GM23248 (cell line): ENCODE results near the gene SGCE. TPM values are rescaled to one million over a fixed set of nuclear protein-coding genes. Genes with fewer than 3 reads are reported as not detected.
A peak's percentile ranks its signal among the peaks of the same experiment; 100 is the strongest.
"Not testable (repeated sequence)": the region's sequence is repeated elsewhere in the genome, so short reads cannot be mapped to it uniquely, and the experiment has no call there.

Experiments used
- DNase-seq: peaks from one replicate; pipeline ENCODE4 v3.0.0-alpha.2; 2015
- H2AFZ ChIP-seq: fragments of 200-600 bp; sonication (generic); 2 replicates; pipeline ENCODE4 v1.6.1; 2016; ENCODE audit warnings: antibody characterized with exemption
- H3F3A ChIP-seq: fragments of 200-600 bp; sonication (generic); 2 replicates; pipeline ENCODE4 v1.6.1; 2016; ENCODE audit warnings: mild to moderate bottlenecking, antibody characterized with exemption, mixed run types; ENCODE audit not compliant: insufficient read depth
- H3K27ac ChIP-seq: fragments of 200-600 bp; sonication (generic); 2 replicates; pipeline ENCODE4 v1.5.1; 2016; ENCODE audit warnings: mild to moderate bottlenecking
- H3K27me3 ChIP-seq: fragments of 200-600 bp; sonication (generic); replicated peaks from 2 replicates; pipeline ENCODE4 v1.6.1; 2016; ENCODE audit warnings: mild to moderate bottlenecking; ENCODE audit not compliant: insufficient read depth
- H3K36me3 ChIP-seq: fragments of 200-600 bp; sonication (generic); 2 replicates; pipeline ENCODE4 v1.6.1; 2016; ENCODE audit warnings: low read depth, mild to moderate bottlenecking
- H3K4me1 ChIP-seq: fragments of 200-600 bp; sonication (generic); 2 replicates; pipeline ENCODE4 v1.6.1; 2016; ENCODE audit warnings: mild to moderate bottlenecking; ENCODE audit not compliant: insufficient read depth
- H3K4me2 ChIP-seq: fragments of 200-600 bp; sonication (generic); one replicate; pipeline ENCODE4 v1.6.1; 2016; ENCODE audit warnings: mild to moderate bottlenecking; ENCODE audit not compliant: unreplicated experiment
- H3K4me3 ChIP-seq: fragments of 200-600 bp; sonication (generic); 2 replicates; pipeline ENCODE4 v1.5.1; 2016; ENCODE audit warnings: mild to moderate bottlenecking
- H3K79me2 ChIP-seq: fragments of 200-600 bp; sonication (generic); 2 replicates; pipeline ENCODE4 v1.6.1; 2016; ENCODE audit warnings: mild to moderate bottlenecking; ENCODE audit not compliant: insufficient read depth
- H3K9ac ChIP-seq: fragments of 200-600 bp; sonication (generic); 2 replicates; pipeline ENCODE4 v1.6.1; 2016; ENCODE audit warnings: mild to moderate bottlenecking
- H3K9me2 ChIP-seq: fragments of 200-600 bp; sonication (generic); 2 replicates; pipeline ENCODE4 v1.6.1; 2016; ENCODE audit warnings: mixed run types, mild to moderate bottlenecking, moderate library complexity; ENCODE audit not compliant: insufficient read depth
- H3K9me3 ChIP-seq: fragments of 200-600 bp; sonication (generic); one replicate; pipeline ENCODE4 v1.6.1; 2017; ENCODE audit warnings: low read depth
- H4K20me1 ChIP-seq: fragments of 200-600 bp; sonication (generic); 2 replicates; pipeline ENCODE4 v1.6.0; 2016; ENCODE audit not compliant: insufficient read depth
- EZH2 ChIP-seq: fragments of 200-600 bp; sonication (generic); IDR thresholded peaks from 2 replicates; pipeline ENCODE4 v1.6.1; 2018; ENCODE audit warnings: antibody characterized with exemption, mild to moderate bottlenecking; ENCODE audit not compliant: insufficient read depth, poor library complexity, severe bottlenecking
- EZH2phosphoT487 ChIP-seq: fragments of 200-600 bp; sonication (generic); IDR thresholded peaks from 2 replicates; pipeline ENCODE4 v1.6.1; 2018; ENCODE audit warnings: antibody characterized with exemption, moderate library complexity, mild to moderate bottlenecking, low read depth; ENCODE audit not compliant: insufficient read depth
- WGBS, 2 experiments: methylation state at CpG; one replicate each; pipeline ENCODE4 v1.1.6; 2015 to 2017; ENCODE audit warnings: low lambda C conversion rate in 2 of 2, low coverage in 1 of 2; ENCODE audit errors: missing lambda C conversion rate in 2 of 2; 5-methylcytosine and 5-hydroxymethylcytosine counted together
- in situ Hi-C: fragments of 300-500 bp; cut with MboI; formaldehyde crosslinking; loops from 2 replicates; pipeline ENCODE4 v1.15.0; 2020
- polyA plus RNA-seq: library from polyadenylated mRNA; unstranded; fragments of >200 nt; fragmentation: Nextera tagmentation; extraction: Ambion mirVana; gene quantifications from 2 replicates; pipeline ENCODE4 v1.2.1, GENCODE V29; 2016
- total RNA-seq: library from RNA; depleted of rRNA; stranded (reverse); fragments of >200 nt; shearing (Covaris generic); gene quantifications from 2 replicates; pipeline ENCODE4 v1.2.3, GENCODE V29; 2014; rRNA removed

Gene SGCE, protein sequence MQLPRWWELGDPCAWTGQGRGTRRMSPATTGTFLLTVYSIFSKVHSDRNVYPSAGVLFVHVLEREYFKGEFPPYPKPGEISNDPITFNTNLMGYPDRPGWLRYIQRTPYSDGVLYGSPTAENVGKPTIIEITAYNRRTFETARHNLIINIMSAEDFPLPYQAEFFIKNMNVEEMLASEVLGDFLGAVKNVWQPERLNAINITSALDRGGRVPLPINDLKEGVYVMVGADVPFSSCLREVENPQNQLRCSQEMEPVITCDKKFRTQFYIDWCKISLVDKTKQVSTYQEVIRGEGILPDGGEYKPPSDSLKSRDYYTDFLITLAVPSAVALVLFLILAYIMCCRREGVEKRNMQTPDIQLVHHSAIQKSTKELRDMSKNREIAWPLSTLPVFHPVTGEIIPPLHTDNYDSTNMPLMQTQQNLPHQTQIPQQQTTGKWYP
- total RNA-seq = 70.4 and 71.4 TPM in 2 replicates
- polyA plus RNA-seq = 120 and 130 TPM in 2 replicates

DNA sequence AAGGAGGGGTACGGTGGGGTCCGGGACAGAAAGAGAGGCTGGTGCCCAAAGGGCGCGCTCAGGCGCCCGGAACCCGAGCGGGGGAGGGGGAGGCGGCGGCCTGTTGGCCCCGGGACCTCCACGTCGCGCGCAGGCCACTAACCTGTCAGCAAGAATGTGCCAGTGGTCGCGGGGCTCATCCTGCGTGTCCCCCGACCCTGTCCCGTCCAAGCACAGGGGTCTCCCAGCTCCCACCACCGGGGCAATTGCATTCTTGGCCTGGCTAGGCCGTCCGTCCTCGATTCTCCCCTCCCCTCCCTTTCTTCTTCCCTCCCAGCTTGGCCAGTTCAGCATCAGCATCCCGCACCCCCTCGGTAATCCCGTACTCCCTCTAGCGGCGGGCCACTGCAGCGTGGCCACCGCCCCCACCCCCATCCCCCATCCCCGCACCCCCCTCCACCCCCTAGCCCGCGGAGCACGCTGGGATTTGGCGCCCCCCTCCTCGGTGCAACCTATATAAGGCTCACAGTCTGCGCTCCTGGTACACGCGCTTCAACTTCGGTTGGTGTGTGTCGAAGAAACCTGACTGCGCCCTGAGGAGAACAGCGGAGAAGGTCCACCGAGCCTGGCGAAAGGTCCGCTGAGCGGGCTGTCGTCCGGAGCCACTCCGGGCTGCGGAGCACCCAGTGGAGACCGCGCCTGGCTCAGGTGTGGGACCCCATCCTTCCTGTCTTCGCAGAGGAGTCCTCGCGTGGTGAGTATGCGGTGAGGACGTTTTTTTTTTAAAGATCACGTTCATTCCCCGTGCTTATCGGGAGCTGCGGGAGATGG, at the start of gene SGCE:
Gene SGCE (minus strand): TSS at position 286 of the 810 bp plus-strand sequence. CDS start 35 bp downstream, at position 251.
- H3K36me3 ChIP-seq = no peaks in the 10 kb centered on the region
- DNase-seq = peak; percentile 87
- peak within 1 kb of the TSS; percentile 86 for H3K9ac ChIP-seq
- 28 to 29% methylated on average over 47 to 63 of the region's 63 CpGs for WGBS, 2 experiments
- peak within 1 kb of the TSS; percentile 92 for H3K4me2 ChIP-seq
- H3K9me2 ChIP-seq = no peaks in the 10 kb centered on the region
- no peak for TF ChIP-seq EZH2
- no peak for TF ChIP-seq EZH2phosphoT487
- peaks cover 31% of the 10 kb centered on the region for H3K79me2 ChIP-seq
- in situ Hi-C loops = no loop called here
- H3F3A ChIP-seq = no peaks in the 10 kb centered on the region
- no peaks in the 10 kb centered on the region for H3K4me1 ChIP-seq
- peak within 1 kb of the TSS; percentile 89 for H3K4me3 ChIP-seq
- no peaks in the 10 kb centered on the region for H4K20me1 ChIP-seq
- no peaks in the 10 kb centered on the region for H3K9me3 ChIP-seq
- peak within 1 kb of the TSS; percentile 96 for H2AFZ ChIP-seq
- no peaks in the 10 kb centered on the region for H3K27me3 ChIP-seq
- H3K27ac ChIP-seq = peak within 1 kb of the TSS; percentile 36

DNA sequence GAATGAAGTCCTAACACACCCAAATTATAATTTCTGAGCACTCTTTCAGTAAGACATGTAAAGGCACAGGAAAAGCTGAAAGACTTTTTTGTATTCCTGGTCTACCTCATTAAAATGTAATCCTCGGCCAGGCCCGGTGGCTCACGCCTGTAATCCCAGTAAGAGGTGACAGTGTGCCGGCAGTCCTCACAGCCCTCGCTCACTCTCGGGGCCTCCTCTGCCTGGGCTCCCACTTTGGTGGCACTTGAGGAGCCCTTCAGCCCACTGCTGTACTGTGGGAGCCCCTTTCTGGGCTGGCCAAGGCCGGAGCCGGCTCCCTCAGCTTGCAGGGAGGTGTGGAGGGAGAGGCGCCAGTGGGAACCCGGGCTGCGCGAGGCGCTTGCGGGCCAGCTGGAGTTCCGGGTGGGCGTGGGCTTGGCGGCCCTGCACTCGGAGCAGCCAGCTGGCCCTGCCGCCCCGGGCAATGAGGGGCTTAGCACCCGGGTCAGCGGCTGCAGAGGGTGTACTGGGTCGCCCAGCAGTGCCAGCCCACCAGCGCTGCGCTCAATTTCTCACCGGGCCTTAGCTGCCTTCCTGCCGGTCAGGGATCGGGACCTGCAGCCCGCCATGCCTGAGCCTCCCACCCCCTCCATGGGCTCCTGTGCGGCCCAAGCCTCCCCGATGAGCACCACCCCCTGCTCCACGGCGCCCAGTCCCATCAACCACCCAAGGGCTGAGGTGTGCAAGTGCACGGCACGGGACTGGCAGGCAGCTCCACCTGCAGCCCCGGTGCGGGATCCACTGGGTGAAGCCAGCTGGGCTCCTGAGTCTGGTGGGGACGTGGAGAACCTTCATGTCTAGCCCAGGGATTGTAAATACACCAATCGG, 49.5 kb upstream of the SGCE start:
- H3K36me3 ChIP-seq, H3F3A ChIP-seq, H3K4me1 ChIP-seq, H4K20me1 ChIP-seq, H3K4me3 ChIP-seq, H3K4me2 ChIP-seq, H3K9me3 ChIP-seq, H3K9me2 ChIP-seq, in situ Hi-C loops, H3K79me2 ChIP-seq, H3K27ac ChIP-seq, DNase-seq, H3K9ac ChIP-seq, H3K27me3 ChIP-seq, H2AFZ ChIP-seq: not testable (repeated sequence)
- 92 to 93% methylated on average over 25 to 37 of the region's 39 CpGs for WGBS, 2 experiments

DNA sequence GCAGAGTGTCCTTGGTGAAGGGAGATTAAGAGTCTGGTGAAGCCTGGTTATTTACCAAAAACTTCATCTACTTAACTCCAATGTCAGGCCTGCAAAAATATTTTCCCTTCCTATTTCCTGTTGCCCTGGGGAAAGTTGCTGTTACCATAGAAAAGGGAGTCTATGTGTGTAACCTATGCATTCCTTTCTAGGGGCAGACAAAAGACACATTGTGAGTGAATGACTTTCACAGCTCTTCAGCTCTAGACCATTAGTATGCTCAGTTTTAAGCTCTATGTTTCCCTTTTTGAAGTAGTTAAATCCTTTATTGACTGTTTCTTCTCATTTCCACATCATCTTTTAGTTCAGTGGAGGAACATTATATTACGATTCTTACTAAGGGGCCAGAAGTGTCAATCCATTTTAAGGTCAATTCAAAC, 45.6 kb upstream of the SGCE start:
- Histone ChIP-seq H4K20me1 (no peaks in the 10 kb centered on the region), H3K9me3 (no peaks in the 10 kb centered on the region), H3K4me3 (no peak overlapping the region), H3K9ac (no peak overlapping the region), H3K4me1 (peaks cover 34% of the 10 kb centered on the region), H3F3A (peaks cover 17% of the 10 kb centered on the region; the same call in 1 of the 2 replicates), H3K79me2 (no peaks in the 10 kb centered on the region), H3K27me3 (no peaks in the 10 kb centered on the region), H3K4me2 (peak overlapping the region; percentile 3), H3K9me2 (no peaks in the 10 kb centered on the region), H2AFZ (peak overlapping the region; percentile 32), H3K27ac (peak overlapping the region; percentile 34), H3K36me3 (no peaks in the 10 kb centered on the region)
- in situ Hi-C loops = no loop called here
- 96 to 100% methylated on average over 1 of the region's 1 CpG for WGBS, 2 experiments
- peak; percentile 48 for DNase-seq
- TF ChIP-seq EZH2phosphoT487 (no peak), EZH2 (no peak)
